ENCODE data around the gene DYNLT3.

Gene DYNLT3

GRCh38 chrX:37840931-37841330 is 6.4 kb downstream of the DYNLT3 start:
- DNase-seq (ENCODE audit: low spot score) = no peak

GRCh38 chrX:37834937-37835336 is 12.4 kb downstream of the DYNLT3 start:
- DNase-seq (ENCODE audit: low spot score) = no peak

GRCh38 chrX:37830371-37830770 is 17.0 kb downstream of the DYNLT3 start:
- no peak for DNase-seq (ENCODE audit: low spot score)

- DNase-seq (ENCODE audit: low spot score) = no peak
Measured at GRCh38 chrX:37829721-37830120, 17.6 kb downstream of the DYNLT3 start.

GRCh38 chrX:37825215-37825842 is 22.0 kb downstream of the DYNLT3 start:
- DNase-seq (ENCODE audit: low spot score) = no peak

- DNase-seq (ENCODE audit: low spot score) = no peak
Measured at GRCh38 chrX:37824491-37825214, 22.7 kb downstream of the DYNLT3 start.

- no peak for DNase-seq (ENCODE audit: low spot score)
Measured at GRCh38 chrX:37820646-37821045, 26.7 kb downstream of the DYNLT3 start.

- DNase-seq (ENCODE audit: low spot score) = no peak
Measured at GRCh38 chrX:37818031-37818430, 29.3 kb downstream of the DYNLT3 start.

- DNase-seq (ENCODE audit: low spot score) = no peak
Measured at GRCh38 chrX:37817579-37817978, 29.8 kb downstream of the DYNLT3 start.

GRCh38 chrX:37817176-37817575 is 30.2 kb downstream of the DYNLT3 start:
- DNase-seq (ENCODE audit: low spot score) = no peak

GRCh38 chrX:37816766-37817165 is 30.6 kb downstream of the DYNLT3 start:
- no peak for DNase-seq (ENCODE audit: low spot score)

GRCh38 chrX:37815366-37815765 is 32.0 kb downstream of the DYNLT3 start:
- no peak for DNase-seq (ENCODE audit: low spot score)

- no peak for DNase-seq (ENCODE audit: low spot score)
Measured at GRCh38 chrX:37813570-37813969, 33.8 kb downstream of the DYNLT3 start.

GRCh38 chrX:37812110-37812509 is 35.3 kb downstream of the DYNLT3 start:
- no peak for DNase-seq (ENCODE audit: low spot score)

GRCh38 chrX:37809970-37810369 is 37.4 kb downstream of the DYNLT3 start:
- DNase-seq (ENCODE audit: low spot score) = no peak

- DNase-seq (ENCODE audit: low spot score) = no peak
Measured at GRCh38 chrX:37803057-37803456, 44.3 kb downstream of the DYNLT3 start.

- DNase-seq (ENCODE audit: low spot score) = no peak
Measured at GRCh38 chrX:37802028-37802427, 45.3 kb downstream of the DYNLT3 start.

GRCh38 chrX:37800717-37801116 is 46.7 kb downstream of the DYNLT3 start:
- DNase-seq (ENCODE audit: low spot score) = no peak

GRCh38 chrX:37799936-37800335 is 47.4 kb downstream of the DYNLT3 start:
- DNase-seq (ENCODE audit: low spot score) = no peak

GRCh38 chrX:37796805-37797204 is 50.6 kb downstream of the DYNLT3 start:
- DNase-seq (ENCODE audit: low spot score) = no peak

- DNase-seq (ENCODE audit: low spot score) = no peak
Measured at GRCh38 chrX:37796310-37796709, 51.1 kb downstream of the DYNLT3 start.

All from HuH-7.5 (cell line).